ENCODE measurements around the gene CDK4. TPM values are rescaled to one million over a fixed set of nuclear protein-coding genes. Genes with fewer than 3 reads are reported as not detected.

The CDK4 gene
- total and polyA plus RNA-seq, 2 of the 13 experiments (the other 11 are each of a cell fraction or from before 2014, with no cell fraction given): 191 to 209 TPM

DNA sequence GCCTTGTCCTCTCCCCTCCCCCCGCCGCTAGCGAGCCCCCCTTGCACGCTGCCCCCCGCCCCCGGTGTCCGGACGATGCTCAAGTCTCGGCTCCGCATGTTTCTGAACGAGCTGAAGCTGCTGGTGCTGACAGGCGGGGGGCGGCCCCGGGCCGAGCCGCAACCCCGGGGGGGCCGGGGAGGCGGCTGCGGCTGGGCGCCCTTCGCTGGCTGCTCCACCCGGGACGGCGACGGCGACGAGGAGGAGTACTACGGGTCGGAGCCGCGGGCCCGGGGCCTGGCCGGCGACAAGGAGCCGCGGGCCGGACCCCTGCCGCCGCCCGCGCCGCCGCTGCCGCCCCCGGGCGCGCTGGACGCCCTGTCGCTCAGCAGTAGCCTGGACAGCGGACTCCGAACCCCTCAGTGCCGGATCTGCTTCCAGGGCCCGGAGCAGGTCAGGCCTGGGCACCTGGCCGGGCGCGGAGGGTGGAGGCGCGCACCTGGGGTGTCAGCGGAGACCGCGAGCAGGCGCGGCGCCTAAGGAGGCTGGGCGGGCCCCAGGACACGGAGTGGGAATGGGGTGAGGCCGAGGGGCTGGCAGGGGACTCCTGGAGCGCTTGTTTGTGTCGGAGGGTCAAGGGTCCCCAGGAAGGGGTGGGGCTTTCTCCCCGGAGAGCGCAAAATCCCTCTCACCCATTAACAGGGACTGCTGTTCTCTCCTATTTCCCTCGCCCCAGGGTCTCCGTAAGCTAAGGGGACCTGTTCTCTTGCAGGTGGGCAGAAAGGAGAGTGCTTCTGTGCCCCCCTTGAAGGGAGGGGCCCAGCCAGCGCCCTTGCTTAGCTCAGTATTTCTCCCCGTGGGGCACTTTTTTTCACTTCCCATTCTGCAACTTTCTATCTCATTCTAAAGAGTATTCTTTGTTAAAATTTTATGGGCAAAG lies 3.6 kb upstream of the CDK4 start (continued):
- TF ChIP-seq, protein P1, sequence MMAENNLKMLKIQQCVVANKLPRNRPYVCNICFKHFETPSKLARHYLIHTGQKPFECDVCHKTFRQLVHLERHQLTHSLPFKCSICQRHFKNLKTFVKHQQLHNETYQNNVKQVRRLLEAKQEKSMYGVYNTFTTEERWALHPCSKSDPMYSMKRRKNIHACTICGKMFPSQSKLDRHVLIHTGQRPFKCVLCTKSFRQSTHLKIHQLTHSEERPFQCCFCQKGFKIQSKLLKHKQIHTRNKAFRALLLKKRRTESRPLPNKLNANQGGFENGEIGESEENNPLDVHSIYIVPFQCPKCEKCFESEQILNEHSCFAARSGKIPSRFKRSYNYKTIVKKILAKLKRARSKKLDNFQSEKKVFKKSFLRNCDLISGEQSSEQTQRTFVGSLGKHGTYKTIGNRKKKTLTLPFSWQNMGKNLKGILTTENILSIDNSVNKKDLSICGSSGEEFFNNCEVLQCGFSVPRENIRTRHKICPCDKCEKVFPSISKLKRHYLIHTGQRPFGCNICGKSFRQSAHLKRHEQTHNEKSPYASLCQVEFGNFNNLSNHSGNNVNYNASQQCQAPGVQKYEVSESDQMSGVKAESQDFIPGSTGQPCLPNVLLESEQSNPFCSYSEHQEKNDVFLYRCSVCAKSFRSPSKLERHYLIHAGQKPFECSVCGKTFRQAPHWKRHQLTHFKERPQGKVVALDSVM (CRISPR knock-in tag; IDR thresholded peaks at IDR 0.05): peak; percentile 42; the same call in 1 of the 2 replicates
- TF ChIP-seq ZSCAN29 (CRISPR knock-in tag; conservative IDR thresholded peaks at IDR 0.05) (no peak), SMAD1 (CRISPR knock-in tag; IDR thresholded peaks at IDR 0.05; ENCODE audit: borderline replicate concordance, low read depth) (no peak), TCF7L2 (IDR thresholded peaks at IDR 0.05; ENCODE audit: low read depth, low read length) (no peak), ZNF232 (CRISPR knock-in tag; IDR thresholded peaks at IDR 0.05; ENCODE audit: borderline replicate concordance) (peak; percentile 66; the same call in 1 of the 2 replicates), ZNF790 (CRISPR knock-in tag; IDR thresholded peaks at IDR 0.05; ENCODE audit: borderline replicate concordance) (no peak), HDAC1 (CRISPR knock-in tag; IDR thresholded peaks at IDR 0.05) (peak; percentile 81), BRCA1 (CRISPR knock-in tag; IDR thresholded peaks at IDR 0.05) (no peak), HOXD1 (CRISPR knock-in tag; IDR thresholded peaks at IDR 0.05) (no peak), ZNF329 (CRISPR knock-in tag; IDR thresholded peaks at IDR 0.05; ENCODE audit: low read depth) (no peak), HDAC6 (IDR thresholded peaks at IDR 0.05; ENCODE audit: low read depth, low read length) (no peak), GATAD1 (CRISPR knock-in tag; IDR thresholded peaks at IDR 0.05) (0 out of 2 replicates have a peak, but pooled peaks have one; percentile 32), ZBTB7B (CRISPR knock-in tag; IDR thresholded peaks at IDR 0.05) (peak; percentile 82), ISX (CRISPR knock-in tag; conservative IDR thresholded peaks at IDR 0.05) (no peak), ZNF30 (CRISPR knock-in tag; IDR thresholded peaks at IDR 0.05) (no peak)
- TF ChIP-seq, protein P2, sequence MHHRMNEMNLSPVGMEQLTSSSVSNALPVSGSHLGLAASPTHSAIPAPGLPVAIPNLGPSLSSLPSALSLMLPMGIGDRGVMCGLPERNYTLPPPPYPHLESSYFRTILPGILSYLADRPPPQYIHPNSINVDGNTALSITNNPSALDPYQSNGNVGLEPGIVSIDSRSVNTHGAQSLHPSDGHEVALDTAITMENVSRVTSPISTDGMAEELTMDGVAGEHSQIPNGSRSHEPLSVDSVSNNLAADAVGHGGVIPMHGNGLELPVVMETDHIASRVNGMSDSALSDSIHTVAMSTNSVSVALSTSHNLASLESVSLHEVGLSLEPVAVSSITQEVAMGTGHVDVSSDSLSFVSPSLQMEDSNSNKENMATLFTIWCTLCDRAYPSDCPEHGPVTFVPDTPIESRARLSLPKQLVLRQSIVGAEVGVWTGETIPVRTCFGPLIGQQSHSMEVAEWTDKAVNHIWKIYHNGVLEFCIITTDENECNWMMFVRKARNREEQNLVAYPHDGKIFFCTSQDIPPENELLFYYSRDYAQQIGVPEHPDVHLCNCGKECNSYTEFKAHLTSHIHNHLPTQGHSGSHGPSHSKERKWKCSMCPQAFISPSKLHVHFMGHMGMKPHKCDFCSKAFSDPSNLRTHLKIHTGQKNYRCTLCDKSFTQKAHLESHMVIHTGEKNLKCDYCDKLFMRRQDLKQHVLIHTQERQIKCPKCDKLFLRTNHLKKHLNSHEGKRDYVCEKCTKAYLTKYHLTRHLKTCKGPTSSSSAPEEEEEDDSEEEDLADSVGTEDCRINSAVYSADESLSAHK (CRISPR knock-in tag; IDR thresholded peaks at IDR 0.05; ENCODE audit: borderline replicate concordance): no peak
- TF ChIP-seq, protein P3, sequence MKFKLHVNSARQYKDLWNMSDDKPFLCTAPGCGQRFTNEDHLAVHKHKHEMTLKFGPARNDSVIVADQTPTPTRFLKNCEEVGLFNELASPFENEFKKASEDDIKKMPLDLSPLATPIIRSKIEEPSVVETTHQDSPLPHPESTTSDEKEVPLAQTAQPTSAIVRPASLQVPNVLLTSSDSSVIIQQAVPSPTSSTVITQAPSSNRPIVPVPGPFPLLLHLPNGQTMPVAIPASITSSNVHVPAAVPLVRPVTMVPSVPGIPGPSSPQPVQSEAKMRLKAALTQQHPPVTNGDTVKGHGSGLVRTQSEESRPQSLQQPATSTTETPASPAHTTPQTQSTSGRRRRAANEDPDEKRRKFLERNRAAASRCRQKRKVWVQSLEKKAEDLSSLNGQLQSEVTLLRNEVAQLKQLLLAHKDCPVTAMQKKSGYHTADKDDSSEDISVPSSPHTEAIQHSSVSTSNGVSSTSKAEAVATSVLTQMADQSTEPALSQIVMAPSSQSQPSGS (CRISPR knock-in tag; IDR thresholded peaks at IDR 0.05): no peak
- TF ChIP-seq, protein P4, sequence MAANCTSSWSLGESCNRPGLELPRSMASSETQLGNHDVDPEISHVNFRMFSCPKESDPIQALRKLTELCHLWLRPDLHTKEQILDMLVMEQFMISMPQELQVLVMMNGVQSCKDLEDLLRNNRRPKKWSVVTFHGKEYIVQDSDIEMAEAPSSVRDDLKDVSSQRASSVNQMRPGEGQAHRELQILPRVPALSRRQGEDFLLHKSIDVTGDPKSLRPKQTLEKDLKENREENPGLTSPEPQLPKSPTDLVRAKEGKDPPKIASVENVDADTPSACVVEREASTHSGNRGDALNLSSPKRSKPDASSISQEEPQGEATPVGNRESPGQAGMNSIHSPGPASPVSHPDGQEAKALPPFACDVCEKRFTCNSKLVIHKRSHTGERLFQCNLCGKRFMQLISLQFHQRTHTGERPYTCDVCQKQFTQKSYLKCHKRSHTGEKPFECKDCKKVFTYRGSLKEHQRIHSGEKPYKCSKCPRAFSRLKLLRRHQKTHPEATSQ (CRISPR knock-in tag; IDR thresholded peaks at IDR 0.05; ENCODE audit: borderline replicate concordance): no peak
- TF ChIP-seq, protein P5, sequence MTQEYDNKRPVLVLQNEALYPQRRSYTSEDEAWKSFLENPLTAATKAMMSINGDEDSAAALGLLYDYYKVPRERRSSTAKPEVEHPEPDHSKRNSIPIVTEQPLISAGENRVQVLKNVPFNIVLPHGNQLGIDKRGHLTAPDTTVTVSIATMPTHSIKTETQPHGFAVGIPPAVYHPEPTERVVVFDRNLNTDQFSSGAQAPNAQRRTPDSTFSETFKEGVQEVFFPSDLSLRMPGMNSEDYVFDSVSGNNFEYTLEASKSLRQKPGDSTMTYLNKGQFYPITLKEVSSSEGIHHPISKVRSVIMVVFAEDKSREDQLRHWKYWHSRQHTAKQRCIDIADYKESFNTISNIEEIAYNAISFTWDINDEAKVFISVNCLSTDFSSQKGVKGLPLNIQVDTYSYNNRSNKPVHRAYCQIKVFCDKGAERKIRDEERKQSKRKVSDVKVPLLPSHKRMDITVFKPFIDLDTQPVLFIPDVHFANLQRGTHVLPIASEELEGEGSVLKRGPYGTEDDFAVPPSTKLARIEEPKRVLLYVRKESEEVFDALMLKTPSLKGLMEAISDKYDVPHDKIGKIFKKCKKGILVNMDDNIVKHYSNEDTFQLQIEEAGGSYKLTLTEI (CRISPR knock-in tag; conservative IDR thresholded peaks at IDR 0.05): no peak
